Measurements from ENCODE around the gene TM4SF18. TPM values are rescaled to one million over a fixed set of nuclear protein-coding genes. Genes with fewer than 3 reads are reported as not detected.
"Not testable (repeated sequence)": the region's sequence is repeated elsewhere in the genome, so short reads cannot be mapped to it uniquely, and the experiment has no call there.

The TM4SF18 gene, protein sequence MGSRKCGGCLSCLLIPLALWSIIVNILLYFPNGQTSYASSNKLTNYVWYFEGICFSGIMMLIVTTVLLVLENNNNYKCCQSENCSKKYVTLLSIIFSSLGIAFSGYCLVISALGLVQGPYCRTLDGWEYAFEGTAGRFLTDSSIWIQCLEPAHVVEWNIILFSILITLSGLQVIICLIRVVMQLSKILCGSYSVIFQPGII
- total RNA-seq = 4.1 TPM
- long read RNA-seq, partial matches to known transcripts = 0 of 2 reads
- long read RNA-seq, other reads (novel, unspliced or antisense) = 0 of 2 reads

- no peak for DNase-seq (ENCODE audit: low spot score)
- intact Hi-C loops (cut with DNase I) = no loop called here
These were observed at the start of gene TM4SF18 for GRCh38 chr3:149333176-149333859. TSS of gene TM4SF18 (minus strand) at chr3:149333636. CDS start at chr3:149333382, 254 bp downstream.

DNA sequence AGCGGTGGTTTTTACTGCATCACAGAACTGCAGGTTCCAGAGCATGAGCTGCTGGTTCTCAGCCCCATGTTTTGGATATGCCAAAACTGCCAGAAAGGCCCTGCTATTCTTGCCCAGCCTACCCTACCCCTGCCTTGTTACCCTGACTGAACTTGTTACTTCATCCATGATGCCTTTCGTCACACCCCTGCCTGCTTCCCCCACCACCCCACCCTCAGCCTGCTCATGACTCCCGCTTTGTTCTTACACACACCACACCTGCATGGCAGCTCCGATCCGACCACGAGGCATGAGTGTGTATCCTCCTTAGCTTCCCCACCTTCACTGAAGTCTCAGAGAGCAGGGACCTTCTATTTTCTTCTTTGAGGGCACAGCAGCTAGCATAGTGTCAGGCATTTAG is 49.1 kb upstream of the TM4SF18 start:
- DNase-seq (ENCODE audit: low spot score) = no peak
- intact Hi-C loops (cut with DNase I) = no loop called here

DNA sequence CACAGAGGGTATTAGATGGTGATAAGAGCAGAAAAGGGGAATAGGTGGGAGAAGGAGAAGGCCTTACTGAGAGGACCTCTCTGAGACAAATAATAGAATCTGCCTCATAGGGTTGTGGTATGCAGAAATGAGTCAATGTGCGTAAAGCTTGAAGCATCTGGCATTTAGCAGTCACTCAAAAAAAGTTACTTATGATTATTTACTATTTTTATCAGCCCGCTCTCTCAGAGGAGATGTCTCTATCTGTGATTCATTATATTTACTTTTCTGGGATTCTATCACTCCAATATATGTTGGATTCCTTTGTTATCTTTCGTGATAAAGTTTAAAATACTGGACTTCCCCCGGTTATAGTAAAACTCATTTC is 48.6 kb upstream of the TM4SF18 start:
- no peak for DNase-seq (ENCODE audit: low spot score)
- intact Hi-C loops (cut with DNase I) = no loop called here

DNA sequence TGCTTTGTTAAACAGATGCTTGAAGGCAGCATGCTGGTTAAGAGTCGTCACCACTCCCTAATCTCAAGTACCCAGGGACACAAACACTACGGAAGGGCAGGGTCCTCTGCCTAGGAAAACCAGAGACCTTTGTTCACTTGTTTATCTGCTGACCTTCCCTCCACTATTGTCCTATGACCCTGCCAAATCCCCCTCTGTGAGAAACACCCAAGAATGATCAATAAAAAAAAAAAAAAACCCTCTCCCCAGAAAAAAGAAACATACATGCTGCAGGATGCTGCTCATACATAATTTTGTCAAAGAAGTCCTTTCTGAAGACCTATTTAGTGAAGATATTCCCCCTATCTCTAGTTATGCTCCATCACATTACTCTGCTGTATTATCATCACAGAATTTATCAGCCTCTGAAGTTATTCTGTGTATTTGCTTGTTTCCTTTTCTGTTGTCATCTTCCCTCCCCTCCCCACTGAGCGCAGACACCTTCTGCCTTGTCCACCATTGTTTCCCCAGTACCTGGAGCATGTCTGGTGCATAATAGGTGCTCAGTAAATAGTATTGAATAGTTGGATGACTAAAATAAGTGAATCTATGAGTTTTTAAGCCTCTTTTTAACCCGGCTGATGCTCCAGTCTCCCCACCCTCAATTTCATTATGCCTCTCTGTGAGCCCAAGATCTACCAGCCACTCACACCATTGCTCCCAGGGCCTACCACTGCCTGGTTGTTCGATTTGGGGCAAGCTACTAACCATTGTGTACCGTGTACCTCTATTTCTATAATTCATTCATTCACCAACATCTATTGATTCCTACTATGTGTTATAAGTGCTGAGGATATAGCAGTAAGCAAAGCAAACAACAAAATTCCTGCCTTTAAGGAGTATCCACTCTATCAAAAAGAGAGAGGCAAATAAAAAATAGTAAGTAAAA is 48.0 kb upstream of the TM4SF18 start:
- no peak for DNase-seq (ENCODE audit: low spot score)
- intact Hi-C loops (cut with DNase I) = no loop called here

DNA sequence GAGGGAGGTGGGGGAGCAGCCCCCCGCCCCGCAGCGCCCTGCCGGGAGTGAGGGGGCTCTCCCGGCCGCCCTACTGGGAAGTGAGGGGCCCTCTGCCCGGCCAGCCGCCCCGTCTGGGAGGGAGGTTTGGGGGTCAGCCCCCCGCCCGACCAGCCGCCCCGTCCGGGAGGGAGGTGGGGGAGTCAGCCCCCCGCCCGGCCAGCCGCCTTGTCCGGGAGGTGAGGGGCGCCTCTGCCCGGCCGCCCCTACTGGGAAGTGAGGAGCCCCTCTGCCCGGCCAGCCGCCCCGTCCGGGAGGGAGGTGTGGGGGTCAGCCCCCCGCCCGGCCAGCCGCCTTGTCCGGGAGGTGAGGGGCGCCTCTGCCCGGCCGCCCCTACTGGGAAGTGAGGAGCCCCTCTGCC is 46.8 kb upstream of the TM4SF18 start:
- intact Hi-C loops (cut with DNase I); DNase-seq (ENCODE audit: low spot score): not testable (repeated sequence)

DNA sequence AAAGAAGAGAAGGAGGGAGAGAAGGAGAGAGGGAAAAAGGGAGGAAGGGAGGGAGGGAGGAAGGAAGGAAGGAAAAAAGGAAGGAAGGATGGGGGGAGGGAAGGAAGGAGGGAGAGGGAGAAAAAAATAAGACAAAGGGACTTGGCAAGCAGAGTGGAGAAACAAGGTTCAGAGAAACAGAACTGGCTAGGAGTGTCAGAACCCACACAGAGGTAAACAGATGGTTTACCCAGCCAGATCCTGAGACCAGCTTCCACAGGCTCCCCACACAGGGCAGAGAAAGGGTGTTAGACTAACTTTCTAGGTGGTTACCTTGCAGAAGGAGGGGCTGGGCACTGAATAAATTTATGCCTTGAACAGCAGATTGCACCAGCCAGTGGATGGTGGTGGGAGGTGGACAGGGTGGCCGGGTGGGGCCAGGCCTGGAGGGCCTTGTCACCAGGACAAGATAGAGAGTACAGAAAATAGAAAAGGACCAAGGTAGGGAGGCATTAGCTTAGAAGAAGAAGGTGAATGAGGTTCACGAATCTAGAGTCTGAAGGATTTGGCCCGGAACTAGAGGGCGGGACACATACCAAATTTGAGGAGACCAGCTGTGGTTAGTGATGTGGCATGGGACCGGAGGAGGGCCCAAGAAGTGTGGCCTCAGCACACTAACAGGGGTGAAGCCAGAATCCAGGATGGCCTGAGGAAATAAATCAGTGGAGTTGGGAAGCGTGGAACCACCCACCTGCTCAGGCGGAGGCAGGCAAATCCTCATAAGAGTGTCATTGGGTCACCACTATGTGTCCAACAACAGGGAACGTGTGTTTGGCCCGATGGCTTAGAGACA is 45.3 kb upstream of the TM4SF18 start:
- intact Hi-C loops (cut with DNase I) = no loop called here
- no peak for DNase-seq (ENCODE audit: low spot score)

GRCh38 chr3:149377408-149378364 is 44.2 kb upstream of the TM4SF18 start, which contains the start of gene TM4SF1:
TSS of gene TM4SF1 (minus strand) at chr3:149377649. CDS start at chr3:149377547, 102 bp downstream.
- intact Hi-C loops (cut with DNase I) = loop anchor here (2.0 kb wide), 1 partner anchor 37 kb away; no protein-coding TSS in a partner anchor
- DNase-seq (ENCODE audit: low spot score) = peak; percentile 89

- no peak for DNase-seq (ENCODE audit: low spot score)
- intact Hi-C loops (cut with DNase I) = loop anchor here (2.0 kb wide), 1 partner anchor 36 kb away; no protein-coding TSS in a partner anchor
These were observed 43.4 kb upstream of the TM4SF18 start for GRCh38 chr3:149376718-149377407.

GRCh38 chr3:149375501-149376196 is 42.2 kb upstream of the TM4SF18 start:
- no peak for DNase-seq (ENCODE audit: low spot score)
- intact Hi-C loops (cut with DNase I) = loop anchor here (2.0 kb wide), 1 partner anchor 35 kb away; no protein-coding TSS in a partner anchor

- DNase-seq (ENCODE audit: low spot score) = no peak
- intact Hi-C loops (cut with DNase I) = no loop called here
These were observed 41.5 kb upstream of the TM4SF18 start for GRCh38 chr3:149374793-149375500.

DNA sequence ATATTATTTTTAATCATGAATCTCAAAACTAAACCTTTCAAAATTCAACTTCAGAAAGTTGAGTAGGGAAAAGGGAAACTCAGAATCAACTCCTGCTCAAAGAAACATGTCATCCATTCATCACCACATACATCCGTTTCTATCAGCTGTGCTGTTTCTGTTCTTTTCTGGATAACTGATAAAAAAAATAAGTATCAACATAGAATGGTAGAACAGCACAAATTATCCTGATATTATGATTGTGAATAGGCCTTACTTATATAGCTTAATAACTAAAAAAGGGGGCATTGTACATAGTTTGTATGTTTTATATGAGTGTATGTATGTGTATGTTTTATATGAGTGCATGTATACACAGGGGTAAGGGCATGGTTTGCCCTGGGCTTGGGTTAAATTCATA is 41.0 kb upstream of the TM4SF18 start:
- intact Hi-C loops (cut with DNase I) = no loop called here
- no peak for DNase-seq (ENCODE audit: low spot score)

- no peak for DNase-seq (ENCODE audit: low spot score)
- intact Hi-C loops (cut with DNase I) = no loop called here
These were observed 40.0 kb upstream of the TM4SF18 start for GRCh38 chr3:149373235-149374125.

- intact Hi-C loops (cut with DNase I) = no loop called here
- no peak for DNase-seq (ENCODE audit: low spot score)
These were observed 38.3 kb upstream of the TM4SF18 start for GRCh38 chr3:149371723-149372114.

- no peak for DNase-seq (ENCODE audit: low spot score)
- intact Hi-C loops (cut with DNase I) = no loop called here
These were observed 37.7 kb upstream of the TM4SF18 start for GRCh38 chr3:149371001-149371722.

Data from cardiac septum (tissue), 1 donor.